ENCODE results near the gene DAO.

The DAO gene

GRCh38 chr12:108922918-108923317 lies 43.0 kb downstream of the DAO start:
- TF ChIP-seq ZNF70 (CRISPR knock-in tag; IDR thresholded peaks at IDR 0.05) (no peak), CREB5 (CRISPR knock-in tag; IDR thresholded peaks at IDR 0.05; ENCODE audit: low read depth) (no peak), TSHZ2 (CRISPR knock-in tag; IDR thresholded peaks at IDR 0.05) (no peak), CSDC2 (CRISPR knock-in tag; IDR thresholded peaks at IDR 0.05) (no peak), ARNTL (CRISPR knock-in tag; IDR thresholded peaks at IDR 0.05; ENCODE audit: borderline replicate concordance, low read depth) (no peak), OSR1 (CRISPR knock-in tag; IDR thresholded peaks at IDR 0.05) (no peak)
- ATAC-seq: no peak

GRCh38 chr12:108928695-108929094 lies 48.8 kb downstream of the DAO start:
- TF ChIP-seq ISL1 (CRISPR knock-in tag; IDR thresholded peaks at IDR 0.05): no peak
- no peak for TF ChIP-seq ARNTL (CRISPR knock-in tag; IDR thresholded peaks at IDR 0.05; ENCODE audit: borderline replicate concordance, low read depth)
- TF ChIP-seq ZFP3 (CRISPR knock-in tag; IDR thresholded peaks at IDR 0.05): no peak
- no peak for TF ChIP-seq BACH2 (CRISPR knock-in tag; IDR thresholded peaks at IDR 0.05; ENCODE audit: borderline replicate concordance)
- TF ChIP-seq RARB (CRISPR knock-in tag; IDR thresholded peaks at IDR 0.05): no peak
- TF ChIP-seq TOX (CRISPR knock-in tag; IDR thresholded peaks at IDR 0.05; ENCODE audit: borderline replicate concordance): no peak
- no peak for TF ChIP-seq POU6F1 (CRISPR knock-in tag; IDR thresholded peaks at IDR 0.05; ENCODE audit: borderline replicate concordance, low read depth)
- TF ChIP-seq PPARA (CRISPR knock-in tag; IDR thresholded peaks at IDR 0.05; ENCODE audit: borderline replicate concordance): no peak
- TF ChIP-seq CREB5 (CRISPR knock-in tag; IDR thresholded peaks at IDR 0.05; ENCODE audit: low read depth): no peak
- TF ChIP-seq ZC3H10 (CRISPR knock-in tag; IDR thresholded peaks at IDR 0.05): no peak
- no peak for TF ChIP-seq TCF4 (CRISPR knock-in tag; IDR thresholded peaks at IDR 0.05; ENCODE audit: borderline replicate concordance)
- no peak for TF ChIP-seq CSRNP3 (CRISPR knock-in tag; IDR thresholded peaks at IDR 0.05)
- no peak for TF ChIP-seq TSHZ2 (CRISPR knock-in tag; IDR thresholded peaks at IDR 0.05)
- TF ChIP-seq CSDC2 (CRISPR knock-in tag; IDR thresholded peaks at IDR 0.05): no peak
- TF ChIP-seq GLIS3 (CRISPR knock-in tag; IDR thresholded peaks at IDR 0.05): no peak
- no peak for TF ChIP-seq ZFP30 (CRISPR knock-in tag; IDR thresholded peaks at IDR 0.05)
- no peak for TF ChIP-seq PATZ1 (CRISPR knock-in tag; IDR thresholded peaks at IDR 0.05; ENCODE audit: borderline replicate concordance)
- TF ChIP-seq ESRRG (CRISPR knock-in tag; IDR thresholded peaks at IDR 0.05): no peak
- ATAC-seq: no peak

All from SK-N-SH treated with all-trans-retinoic acid at 6 μM for 48 hours (cell line).